Mammary epithelial cell (primary cell): ENCODE measurements around the gene TBL1X.

ENCODE experiments used
- EZH2 ChIP-seq: IDR thresholded peaks from 2 replicates; pipeline ENCODE4 v1.6.1; 2012; ENCODE audit warnings: low read length, inconsistent platforms, borderline replicate concordance
- TF ChIP-seq, protein P1 (sequence below), 2 donors: IDR thresholded peaks in 1 of 2; conservative IDR thresholded peaks in 1 of 2; 2 replicates each; pipeline ENCODE4 v1.5.1; 2011 to 2012; ENCODE audit warnings: inconsistent platforms in 2 of 2, low read length in 2 of 2, mild to moderate bottlenecking in 2 of 2, control low read depth in 1 of 2, low read depth in 1 of 2; ENCODE audit not compliant: insufficient read depth in 1 of 2; ENCODE audit errors: extremely low read depth in 1 of 2

GRCh38 chrX:9682456-9682855 is 217.6 kb downstream of the TBL1X start:
- TF ChIP-seq, protein P1, sequence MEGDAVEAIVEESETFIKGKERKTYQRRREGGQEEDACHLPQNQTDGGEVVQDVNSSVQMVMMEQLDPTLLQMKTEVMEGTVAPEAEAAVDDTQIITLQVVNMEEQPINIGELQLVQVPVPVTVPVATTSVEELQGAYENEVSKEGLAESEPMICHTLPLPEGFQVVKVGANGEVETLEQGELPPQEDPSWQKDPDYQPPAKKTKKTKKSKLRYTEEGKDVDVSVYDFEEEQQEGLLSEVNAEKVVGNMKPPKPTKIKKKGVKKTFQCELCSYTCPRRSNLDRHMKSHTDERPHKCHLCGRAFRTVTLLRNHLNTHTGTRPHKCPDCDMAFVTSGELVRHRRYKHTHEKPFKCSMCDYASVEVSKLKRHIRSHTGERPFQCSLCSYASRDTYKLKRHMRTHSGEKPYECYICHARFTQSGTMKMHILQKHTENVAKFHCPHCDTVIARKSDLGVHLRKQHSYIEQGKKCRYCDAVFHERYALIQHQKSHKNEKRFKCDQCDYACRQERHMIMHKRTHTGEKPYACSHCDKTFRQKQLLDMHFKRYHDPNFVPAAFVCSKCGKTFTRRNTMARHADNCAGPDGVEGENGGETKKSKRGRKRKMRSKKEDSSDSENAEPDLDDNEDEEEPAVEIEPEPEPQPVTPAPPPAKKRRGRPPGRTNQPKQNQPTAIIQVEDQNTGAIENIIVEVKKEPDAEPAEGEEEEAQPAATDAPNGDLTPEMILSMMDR (conservative IDR thresholded peaks at IDR 0.05 in 1 of 2, IDR thresholded peaks at IDR 0.05 in 1 of 2; ENCODE audit: extremely low read depth in 1 of 2, insufficient read depth in 1 of 2, low read depth in 1 of 2, low read length in 2 of 2) = no peak
- TF ChIP-seq EZH2 = no peak
